GM18499 (cell line): Measurements from ENCODE around the gene CRB2.

Experiments used
- ATAC-seq: cut with Tn5 transposase; IDR thresholded peaks from one replicate; pipeline ENCODE4 v1.9.1; 2021; ENCODE audit warnings: moderate number of reproducible peaks; ENCODE audit not compliant: insufficient read depth, unreplicated experiment

Gene CRB2

GRCh38 chr9:123346826-123347225, 9.2 kb upstream of the CRB2 start:
- ATAC-seq = no peak

DNA sequence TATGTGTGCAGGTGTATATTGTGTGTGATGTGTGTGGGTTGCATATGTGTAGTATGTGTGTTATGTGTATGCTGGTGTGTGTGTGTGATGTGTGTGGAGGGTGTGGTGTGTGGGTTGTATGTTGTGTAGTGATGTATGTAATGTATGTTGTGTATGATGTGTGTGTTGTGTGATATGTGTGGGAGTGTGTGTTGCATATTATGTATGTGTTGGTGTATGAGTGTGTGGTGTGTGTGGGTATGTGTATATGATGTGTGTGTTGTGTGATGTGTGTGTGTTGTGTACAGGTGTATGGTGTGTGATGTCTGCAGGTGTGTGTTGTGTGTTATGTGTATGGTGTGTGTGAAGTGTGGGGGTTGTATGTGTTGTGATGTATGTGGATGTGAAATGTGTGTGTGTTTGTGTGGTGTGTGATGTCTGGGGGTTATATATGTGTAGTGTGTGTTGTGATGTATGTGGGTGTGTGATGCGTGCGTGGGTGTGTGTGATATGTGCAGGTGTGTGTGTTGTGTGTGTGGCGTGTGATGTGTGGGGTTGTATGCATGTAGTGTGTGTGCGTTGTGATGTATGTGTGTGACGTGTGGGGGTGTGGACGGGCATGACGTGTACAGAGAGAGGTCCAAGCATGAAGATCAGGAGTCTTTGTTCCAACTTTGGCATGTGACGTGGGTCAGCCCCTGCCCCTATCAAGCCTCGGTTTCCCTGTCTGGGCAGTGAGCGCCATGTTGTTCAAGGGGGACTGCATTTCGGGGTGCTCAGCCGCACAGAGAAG, 8.5 kb upstream of the CRB2 start:
- ATAC-seq = no peak

DNA sequence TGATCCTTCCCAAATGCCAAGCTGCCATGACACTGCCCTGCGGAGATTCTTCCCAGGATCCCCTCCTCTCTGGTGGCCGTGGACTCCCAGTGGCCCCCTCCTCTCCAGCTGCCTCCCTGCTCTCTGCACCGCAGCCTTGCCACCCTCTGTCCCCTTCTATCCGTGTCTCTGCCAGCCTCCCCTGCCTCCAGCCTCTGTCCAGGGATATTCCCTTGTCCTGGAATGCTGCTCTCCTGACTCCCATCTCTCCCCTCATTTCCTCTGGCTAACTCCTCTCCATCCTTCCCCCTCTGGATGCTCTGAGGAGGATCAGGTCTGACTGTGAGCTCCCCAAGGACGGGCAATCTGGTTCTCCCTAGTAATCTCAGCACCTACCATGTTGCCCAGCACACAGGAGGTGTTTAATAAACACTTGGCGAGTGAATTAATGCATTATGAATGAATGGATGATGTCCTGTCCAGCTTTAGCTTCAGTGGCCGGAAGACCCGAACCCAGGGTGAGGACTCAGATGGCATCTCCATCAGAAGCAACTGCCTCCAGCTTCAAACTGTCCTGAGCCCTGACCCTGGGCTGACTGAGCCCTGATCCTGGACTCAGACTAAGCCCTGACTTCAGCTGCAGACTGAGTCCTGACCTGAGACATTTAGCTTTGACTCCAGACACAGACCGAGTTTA, 7.5 kb upstream of the CRB2 start:
- no peak for ATAC-seq

DNA sequence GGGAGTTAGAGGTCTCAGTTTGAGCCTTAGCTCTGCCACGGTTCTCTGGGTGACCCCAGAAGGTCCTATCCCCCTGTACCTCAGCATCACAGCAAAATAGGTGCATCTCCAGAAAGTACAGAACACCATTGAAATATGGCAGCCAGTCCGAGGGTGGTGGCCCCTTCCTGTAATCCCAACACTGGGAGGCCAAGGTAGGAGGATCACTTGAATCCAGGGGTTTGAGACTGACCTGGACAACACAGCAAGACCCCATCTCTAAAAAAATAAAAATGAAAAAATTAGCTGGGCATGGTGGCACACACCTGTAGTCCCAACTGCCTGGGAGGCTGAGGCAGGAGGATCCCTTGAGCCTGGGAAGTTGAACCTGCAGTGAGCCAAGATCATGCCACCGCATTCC, 7.0 kb upstream of the CRB2 start:
- no peak for ATAC-seq

GRCh38 chr9:123349691-123350480, 6.1 kb upstream of the CRB2 start:
- ATAC-seq = peak; percentile 45

- ATAC-seq = no peak
Measured at GRCh38 chr9:123350590-123351310, 5.2 kb upstream of the CRB2 start.

- no peak for ATAC-seq
Measured at GRCh38 chr9:123353041-123353440, 3.0 kb upstream of the CRB2 start.

DNA sequence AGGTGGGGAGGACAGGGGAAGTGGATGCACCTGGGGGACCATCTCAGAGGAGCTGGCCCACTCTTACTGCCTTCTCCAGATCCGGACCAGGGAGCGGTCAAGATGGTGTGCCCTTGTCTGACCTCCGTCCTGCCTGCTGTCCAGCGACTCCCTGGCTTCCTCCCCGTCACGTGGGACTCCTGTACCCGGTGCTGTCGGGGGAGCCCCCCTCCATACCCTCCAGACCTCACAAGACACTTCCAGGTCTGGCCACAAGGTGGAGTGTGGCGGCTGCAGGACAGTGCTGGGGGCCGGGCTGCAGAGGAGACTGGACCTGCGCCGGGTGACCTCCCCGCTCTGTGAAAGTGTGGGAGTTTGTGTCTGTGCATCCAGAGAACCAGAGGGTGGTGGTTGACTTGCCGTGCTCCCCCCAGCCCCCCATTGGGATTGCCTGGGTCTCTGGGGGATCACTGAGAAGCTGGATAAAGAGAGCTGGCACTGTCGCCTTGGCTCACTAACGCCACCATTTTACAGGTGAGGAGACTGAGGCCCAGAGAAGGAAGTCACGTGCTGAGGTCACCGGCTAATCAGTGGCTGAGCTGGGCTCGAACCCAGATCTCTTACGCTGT, 1.9 kb upstream of the CRB2 start:
- no peak for ATAC-seq

- no peak for ATAC-seq
Measured at GRCh38 chr9:123354806-123355508, 1.0 kb upstream of the CRB2 start.

- ATAC-seq = no peak
Measured at GRCh38 chr9:123356851-123357742, 1.1 kb downstream of the CRB2 start.

GRCh38 chr9:123357743-123358059, 1.7 kb downstream of the CRB2 start:
- ATAC-seq = no peak

DNA sequence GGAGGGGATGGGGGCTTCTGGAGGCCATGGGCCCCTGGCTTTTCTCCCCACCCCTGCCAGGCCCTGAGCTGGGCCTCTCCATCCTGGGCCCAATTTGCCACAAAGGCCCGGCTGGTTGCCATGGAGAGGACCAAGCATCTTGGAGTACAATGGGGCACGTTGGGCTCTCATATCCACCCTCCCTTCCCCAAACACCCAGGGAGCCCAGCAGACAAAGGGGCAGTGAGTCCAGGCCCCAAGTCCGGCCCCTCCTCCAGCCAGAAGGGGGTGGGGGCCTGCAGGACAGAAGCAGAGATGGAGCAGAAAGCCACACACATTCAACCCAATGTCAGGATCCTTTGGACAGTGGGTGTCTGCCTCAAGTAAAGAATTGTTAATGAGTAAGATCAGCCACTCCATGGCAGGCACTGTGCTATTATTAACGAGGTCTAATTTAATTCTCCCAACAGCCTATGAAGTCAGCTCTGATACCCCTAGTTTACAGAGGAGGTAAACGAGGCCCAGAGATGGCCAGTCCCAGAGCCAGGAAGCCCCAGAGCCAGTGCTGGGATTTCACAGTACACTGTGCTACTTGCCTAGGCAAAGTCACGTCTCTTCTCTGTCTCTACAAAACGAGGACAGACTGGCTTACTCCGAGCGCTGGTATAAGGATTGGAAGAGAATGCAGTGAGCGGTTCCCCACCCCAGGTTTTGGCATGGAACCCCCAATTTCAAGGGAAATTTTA, 2.3 kb downstream of the CRB2 start:
- no peak for ATAC-seq

DNA sequence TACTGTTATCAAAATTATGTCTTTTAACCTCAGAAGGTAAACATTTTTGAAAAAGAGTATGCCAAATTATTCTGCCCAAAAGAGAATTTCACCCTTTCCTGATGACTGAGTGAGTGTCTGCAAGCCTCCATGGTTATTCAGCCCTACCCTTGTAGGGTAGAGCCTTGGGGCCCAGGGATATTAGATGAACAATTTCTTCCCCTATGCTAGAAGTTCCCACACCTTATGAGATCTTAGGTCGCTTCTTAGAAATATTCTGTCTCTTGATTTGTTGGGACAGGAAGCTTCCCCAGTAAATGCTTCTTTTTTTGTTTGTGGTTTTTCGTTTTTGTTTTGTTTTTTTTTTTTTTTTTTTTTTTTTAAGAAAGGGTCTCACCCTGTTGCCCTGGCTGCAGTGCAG, 3.1 kb downstream of the CRB2 start:
- ATAC-seq = no peak

GRCh38 chr9:123359546-123359945, 3.5 kb downstream of the CRB2 start:
- no peak for ATAC-seq

DNA sequence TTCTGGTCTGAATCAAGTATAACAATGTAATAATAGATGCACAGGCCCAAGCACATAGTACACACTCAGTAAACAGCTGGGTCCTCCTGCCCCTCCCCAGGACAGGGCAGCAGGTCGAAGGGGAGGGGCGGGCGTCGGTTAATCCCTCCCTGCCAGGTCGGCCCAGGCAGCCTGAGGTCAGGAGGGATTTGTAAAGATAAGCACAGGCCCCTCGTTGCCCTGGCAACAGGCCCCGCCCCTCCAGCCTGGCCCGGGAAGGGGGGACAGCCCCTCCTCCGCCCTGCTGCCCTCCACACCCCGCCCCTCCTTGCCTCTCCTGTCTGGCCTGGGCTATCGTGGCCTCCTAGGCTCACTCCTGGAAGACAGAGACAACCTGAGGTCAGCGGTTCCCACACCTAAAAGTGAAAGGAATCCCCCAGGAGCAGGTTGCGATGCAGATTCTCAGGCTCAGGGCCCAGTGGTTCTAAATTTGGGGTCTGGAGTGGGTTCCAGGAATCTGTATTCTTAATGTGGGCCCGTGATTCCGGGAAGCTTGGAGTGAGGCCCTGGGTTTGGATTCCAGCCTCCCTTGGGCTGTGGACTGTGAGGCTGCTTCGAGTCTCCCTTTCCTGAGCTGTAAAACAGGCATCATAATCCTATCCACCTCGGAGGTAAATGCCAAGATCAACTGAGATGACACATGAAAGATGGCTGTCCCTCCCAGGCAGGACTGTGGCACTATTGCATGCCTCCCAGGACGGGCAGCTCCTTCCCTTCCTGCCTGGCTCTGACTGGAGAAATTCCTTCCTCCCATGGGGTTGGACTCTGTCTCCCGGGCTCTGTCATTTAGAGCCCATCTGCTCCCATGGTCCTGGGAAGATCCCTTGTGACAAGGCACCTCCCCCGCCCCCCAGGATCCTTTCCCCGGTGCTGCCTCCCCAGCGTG, 4.4 kb downstream of the CRB2 start:
- no peak for ATAC-seq

DNA sequence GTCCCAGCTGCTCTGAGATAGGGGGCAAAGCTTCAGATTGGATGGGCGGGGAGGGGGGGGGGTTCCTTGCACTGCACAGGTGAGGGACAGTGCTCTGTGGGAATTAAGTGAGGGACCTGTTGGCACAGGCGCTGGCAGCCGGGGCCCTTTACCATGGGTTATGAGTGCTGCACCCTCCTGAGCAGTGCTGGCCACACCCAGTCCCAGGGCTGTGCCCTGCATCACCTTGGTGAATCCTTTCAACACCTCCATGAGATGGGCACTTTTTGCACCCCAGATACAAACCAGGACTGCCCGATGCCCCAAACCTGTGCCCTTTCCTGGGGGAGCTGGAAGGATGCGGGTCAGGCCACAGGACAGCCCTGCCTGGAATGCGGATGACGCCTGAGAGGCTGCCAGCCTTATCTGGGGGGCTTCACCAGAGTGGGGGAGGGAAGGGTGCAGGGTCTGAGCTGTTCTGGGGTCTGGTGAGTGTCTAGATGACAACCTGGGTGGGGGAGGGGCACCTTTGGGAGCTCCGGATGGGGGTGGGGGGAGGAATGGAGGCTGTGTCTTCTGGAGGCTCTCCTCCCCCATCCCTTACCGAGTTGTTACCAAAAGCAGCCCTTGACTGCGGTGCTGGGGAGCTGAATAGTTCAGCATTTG, 5.2 kb downstream of the CRB2 start:
- no peak for ATAC-seq
